A549 treated with ZK216348 at 1 μM for 4 hours (cell line): ENCODE results near the gene NFKB2. TPM values are rescaled to one million over a fixed set of nuclear protein-coding genes. Genes with fewer than 3 reads are reported as not detected.

ENCODE experiments used
- total RNA-seq: library from RNA; stranded (reverse); fragments of 200-300 nt; extraction: Qiagen RNA extraction; gene quantifications from 5 replicates; pipeline ENCODE4 v1.2.3, GENCODE V29; 2022; ENCODE audit warnings: low read depth

Gene NFKB2
- total RNA-seq, result 44.9 to 75.7 TPM (median 64.7 TPM) in 5 replicates

DNA sequence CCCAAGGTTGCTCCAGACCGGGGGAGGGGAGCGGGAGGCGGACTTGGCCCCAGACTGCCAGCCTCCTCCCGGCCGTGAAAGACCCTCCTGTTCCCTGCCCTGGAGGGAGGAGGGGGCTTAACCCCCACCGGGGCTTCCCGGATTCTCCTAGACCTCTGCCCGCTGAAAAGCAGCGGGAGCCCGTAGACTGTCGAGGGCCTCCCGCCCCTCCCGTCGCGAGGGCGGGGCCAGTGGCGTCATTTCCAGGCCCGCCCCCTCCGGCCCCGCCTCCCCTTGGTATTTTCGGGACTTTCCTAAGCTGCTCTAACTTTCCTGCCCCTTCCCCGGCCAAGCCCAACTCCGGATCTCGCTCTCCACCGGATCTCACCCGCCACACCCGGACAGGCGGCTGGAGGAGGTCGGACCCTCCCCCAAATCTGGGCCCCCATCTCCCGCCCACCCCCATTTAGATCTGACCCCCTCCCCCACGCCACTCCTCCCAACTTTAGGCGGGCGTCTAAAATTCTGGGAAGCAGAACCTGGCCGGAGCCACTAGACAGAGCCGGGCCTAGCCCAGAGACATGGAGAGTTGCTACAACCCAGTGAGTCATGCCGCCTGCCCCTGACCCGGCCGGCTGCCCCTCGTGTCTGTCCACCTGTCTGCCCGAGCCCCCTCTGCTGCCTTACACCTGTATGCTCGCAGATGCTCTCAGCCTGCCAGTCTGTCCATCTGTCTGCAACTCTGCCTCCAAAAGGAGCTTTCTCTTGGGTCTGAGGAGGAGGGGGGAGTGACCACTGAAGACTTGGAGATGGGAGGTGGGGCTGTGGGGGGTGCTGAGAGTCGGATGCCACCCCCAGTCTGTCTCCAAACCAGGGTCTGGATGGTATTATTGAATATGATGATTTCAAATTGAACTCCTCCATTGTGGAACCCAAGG, at the start of gene NFKB2:
Gene NFKB2, plus strand, starts transcription at position 306 of the 917 bp plus-strand sequence. Its CDS starts 255 bp downstream, at position 561.

GRCh38 chr10:102418622-102419268, 23.2 kb downstream of the NFKB2 start, which contains the start of gene PSD:
PSD (minus strand) TSS chr10:102418785; CDS start chr10:102417038, 1,747 bp downstream.

DNA sequence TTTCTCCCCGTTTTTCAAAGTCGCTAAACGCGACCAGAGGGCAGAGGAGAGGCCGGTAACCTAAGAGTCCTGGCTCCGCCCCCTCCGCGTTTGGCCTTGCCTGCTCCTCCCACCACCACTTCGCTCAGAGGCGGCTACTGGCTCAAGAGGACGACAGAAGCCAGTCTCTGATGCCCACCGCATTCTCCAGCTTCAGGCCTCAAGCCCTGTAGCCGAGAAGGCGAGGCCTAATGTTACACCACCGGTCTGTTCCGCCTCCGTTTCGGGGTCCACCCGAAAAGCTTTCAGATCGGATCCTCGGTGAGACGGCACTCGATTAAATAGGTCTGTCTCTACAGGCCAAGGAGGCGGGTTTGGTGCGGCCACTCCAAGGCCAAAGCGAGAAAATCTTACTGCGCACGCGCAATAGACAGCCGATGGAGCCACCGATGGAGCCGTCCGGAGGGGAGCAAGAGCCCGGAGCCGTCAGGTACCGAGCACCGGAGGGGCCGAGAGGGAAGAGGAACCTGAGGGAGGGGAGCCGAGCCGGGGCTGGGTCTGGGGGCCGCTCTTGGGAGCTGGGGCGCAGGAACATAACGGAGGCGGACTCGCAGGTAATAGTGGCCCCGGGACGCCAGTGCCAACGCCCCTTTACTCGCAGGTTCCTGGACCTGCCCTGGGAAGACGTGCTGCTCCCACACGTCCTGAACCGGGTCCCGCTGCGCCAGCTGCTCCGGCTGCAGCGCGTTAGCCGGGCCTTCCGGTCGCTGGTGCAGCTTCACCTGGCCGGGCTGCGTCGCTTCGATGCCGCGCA, 25.4 kb downstream of the NFKB2 start, which contains the start of gene FBXL15:
Gene FBXL15, plus strand, starts transcription at position 123 of the 793 bp plus-strand sequence. Its CDS starts 294 bp downstream, at position 417.

GRCh38 chr10:102432162-102432950, 36.9 kb downstream of the NFKB2 start, which contains the start of gene CUEDC2:
CUEDC2 (minus strand) TSS chr10:102432574; CDS start chr10:102425188, 7,386 bp downstream.

GRCh38 chr10:102451105-102451969, 55.8 kb downstream of the NFKB2 start, which contains the start of gene C10orf95:
C10orf95 (minus strand) TSS chr10:102451543; CDS start chr10:102451093, 450 bp downstream.

Other genes with a start within 250 kb of the NFKB2 start
- 162 to 189 TPM (median 175 TPM) in 5 replicates for gene NOLC1, start 243.3 kb upstream of the NFKB2 start, total RNA-seq
- 0.38 to 0.73 TPM (median 0.62 TPM) in 4 of 5 replicates, not detected in the other for gene ELOVL3, start 169.4 kb upstream of the NFKB2 start, total RNA-seq
- gene PITX3, start 154.2 kb upstream of the NFKB2 start, total RNA-seq, result 0.33 to 0.90 TPM (median 0.55 TPM) in 5 replicates
- gene GBF1, start 150.2 kb upstream of the NFKB2 start, total RNA-seq, result 16.8 to 30.0 TPM (median 26.1 TPM) in 5 replicates
- 0.34 to 0.61 TPM (median 0.51 TPM) in 5 replicates for gene PSD, start 23.1 kb downstream of the NFKB2 start, total RNA-seq
- 4.9 to 11.4 TPM (median 8.5 TPM) in 5 replicates for gene FBXL15, start 25.1 kb downstream of the NFKB2 start, total RNA-seq
- 54.9 to 73.1 TPM (median 62.7 TPM) in 5 replicates for gene CUEDC2, start 36.9 kb downstream of the NFKB2 start, total RNA-seq
- gene C10orf95, start 55.8 kb downstream of the NFKB2 start, total RNA-seq, result 0.13 to 0.34 TPM (median 0.19 TPM) in 4 of 5 replicates, not detected in the other
- 83.8 to 98.2 TPM (median 93.1 TPM) in 5 replicates for gene ACTR1A, start 107.0 kb downstream of the NFKB2 start, total RNA-seq
- 4.9 to 8.2 TPM (median 7.2 TPM) in 5 replicates for gene SUFU, start 108.3 kb downstream of the NFKB2 start, total RNA-seq
- gene TRIM8, start 248.8 kb downstream of the NFKB2 start, total RNA-seq, result 40.3 to 45.9 TPM (median 44.9 TPM) in 5 replicates